CD4-positive, alpha-beta memory T cell (primary cell): ENCODE measurements around the gene PTGER1. TPM values are rescaled to one million over a fixed set of nuclear protein-coding genes. Genes with fewer than 3 reads are reported as not detected.

Experiments used
- CTCF ChIA-PET: fragments of 350-600 bp; sonication (Branson Sonifier 250); formaldehyde crosslinking; loops from one replicate; lab custom pipeline; 2021; ENCODE audit warnings: inconsistent platforms; ENCODE audit not compliant: partially characterized antibody; lab: Charles Lee
- POLR2A ChIA-PET: fragments of 350-600 bp; sonication (Branson Sonifier 250); formaldehyde crosslinking; loops from one replicate; lab custom pipeline; 2021; ENCODE audit not compliant: partially characterized antibody; lab: Charles Lee
- DNase-seq, 5 donors: peaks; one replicate each; pipeline versions ENCODE4 v3.0.0 to v3.0.0-alpha.2; 2020 to 2022; ENCODE audit warnings: mixed read lengths in 1 of 5
- H3K27ac ChIP-seq: one replicate; pipeline ENCODE4 v1.7.0; 2013; ENCODE audit warnings: low read depth, low read length
- H3K27me3 ChIP-seq: 2 replicates; pipeline ENCODE4 v1.7.0; 2013; ENCODE audit warnings: mild to moderate bottlenecking, low read length, moderate library complexity; ENCODE audit not compliant: insufficient read depth
- H3K36me3 ChIP-seq: 2 replicates; pipeline ENCODE4 v1.7.0; 2013; ENCODE audit warnings: mild to moderate bottlenecking, low read length, moderate library complexity; ENCODE audit not compliant: insufficient read depth
- H3K4me1 ChIP-seq: 2 replicates; pipeline ENCODE4 v1.7.0; 2013; ENCODE audit warnings: mild to moderate bottlenecking, low read length, moderate library complexity; ENCODE audit not compliant: insufficient read depth
- H3K4me3 ChIP-seq, 2 donors: one replicate each; pipeline ENCODE4 v1.7.0; 2013; ENCODE audit warnings: low read length in 2 of 2, mild to moderate bottlenecking in 1 of 2
- H3K9me3 ChIP-seq, 2 donors: one replicate each; pipeline ENCODE4 v1.7.0; 2013; ENCODE audit warnings: low read length in 2 of 2, control low read depth in 1 of 2; ENCODE audit not compliant: control insufficient read depth in 1 of 2
- H3K27ac Mint-ChIP-seq, 7 donors: one replicate each; pipeline ENCODE4 v1.8.0; 2020 to 2021; ENCODE audit warnings: mixed read lengths in 7 of 7, mild to moderate bottlenecking in 6 of 7, inconsistent platforms in 3 of 7, moderate library complexity in 3 of 7
- H3K27me3 Mint-ChIP-seq, 2 donors: one replicate each; pipeline ENCODE4 v1.8.0; 2020 to 2021; ENCODE audit warnings: mixed read lengths in 2 of 2
- H3K36me3 Mint-ChIP-seq, 2 donors: one replicate each; pipeline ENCODE4 v1.8.0; 2020 to 2021; ENCODE audit warnings: mixed read lengths in 2 of 2, inconsistent platforms in 1 of 2, mild to moderate bottlenecking in 1 of 2
- H3K4me1 Mint-ChIP-seq, 4 donors: one replicate each; pipeline ENCODE4 v1.8.0; 2020 to 2021; ENCODE audit warnings: mixed read lengths in 4 of 4, mild to moderate bottlenecking in 1 of 4
- H3K4me3 Mint-ChIP-seq, 8 donors: one replicate each; pipeline ENCODE4 v1.8.0; 2020 to 2021; ENCODE audit warnings: mixed read lengths in 8 of 8, mild to moderate bottlenecking in 7 of 8, moderate library complexity in 6 of 8, inconsistent platforms in 3 of 8
- H3K9me3 Mint-ChIP-seq, 8 donors: one replicate each; pipeline ENCODE4 v1.8.0; 2020 to 2021; ENCODE audit warnings: mixed read lengths in 8 of 8, mild to moderate bottlenecking in 5 of 8, inconsistent platforms in 3 of 8, moderate library complexity in 1 of 8
- intact Hi-C: fragments of 100-400 bp; cut with micrococcal nuclease; formaldehyde crosslinking; loops from one replicate; pipeline ENCODE4 v1.15.1; 2023
- polyA plus RNA-seq, 2 donors: library from polyadenylated mRNA; unstranded; fragments of 300-500 nt; fragmentation: Illumina TruSeq; gene quantifications; one replicate each; pipeline ENCODE4 v1.2.3, GENCODE V29; 2021
- total RNA-seq, 2 experiments: library from RNA; stranded (reverse); gene quantifications; one replicate each; pipeline ENCODE4 v1.2.3, GENCODE V29; 2021

PTGER1 gene
- total and polyA plus RNA-seq, 4 experiments from 2014 or later, result not detected

GRCh38 chr19:14472202-14472938 is 2.8 kb downstream of the PTGER1 start:
- H3K27me3 ChIP-seq, result peaks cover 14% of the 10 kb centered on the region
- peak; percentile 78 to 84 (median 79) for DNase-seq
- CTCF ChIA-PET, result interaction anchor here (0.7 to 2.6 kb wide), 21 partner anchors 8 to 593 kb away, joined by 3 to 28 read pairs (median 4); partner anchors contain the start of genes ADGRE5, ASF1B, DDX39A and PKN1
- H3K4me3 Mint-ChIP-seq, result peak overlapping the region in 7 of 8 donors; percentile 25 to 76 (median 61)
- no peak overlapping the region for H3K27ac Mint-ChIP-seq
- H3K4me1 ChIP-seq, result peaks cover 36% of the 10 kb centered on the region
- intact Hi-C loops, result loop anchor here (1.0 to 5.0 kb wide), 3 partner anchors 40 to 111 kb away; partner anchors contain the start of gene DDX39A
- H3K27ac ChIP-seq, result no peak overlapping the region
- H3K4me1 Mint-ChIP-seq, result peaks cover 14 to 35% (median 25%) of the 10 kb centered on the region in 4 donors
- H3K4me3 ChIP-seq, result peak overlapping the region in 1 of 2 donors; percentile 19
- peaks cover 7 to 20% of the 10 kb centered on the region in 2 donors for H3K27me3 Mint-ChIP-seq
- no peaks in the 10 kb centered on the region for H3K9me3 ChIP-seq
- POLR2A ChIA-PET, result interaction anchor here (0.8 to 2.6 kb wide), 13 partner anchors 8 to 443 kb away, joined by 3 to 17 read pairs (median 5); partner anchors contain the start of genes ADGRE5, ASF1B, DDX39A and DNAJB1
- peaks cover 21 to 33% of the 10 kb centered on the region in 2 donors for H3K36me3 Mint-ChIP-seq
- peaks cover 24% of the 10 kb centered on the region for H3K36me3 ChIP-seq
- H3K9me3 Mint-ChIP-seq, result no peaks in the 10 kb centered on the region

GRCh38 chr19:14471436-14472187 is 3.5 kb downstream of the PTGER1 start:
- Histone ChIP-seq H3K36me3 (peaks cover 28% of the 10 kb centered on the region), H3K9me3 (no peaks in the 10 kb centered on the region), H3K4me1 (peaks cover 36% of the 10 kb centered on the region), H3K27ac (no peak overlapping the region), H3K27me3 (peaks cover 14% of the 10 kb centered on the region), H3K4me3 (no peak overlapping the region)
- POLR2A ChIA-PET, result interaction anchor here (0.9 to 2.6 kb wide), 9 partner anchors 9 to 58 kb away, joined by 3 to 17 read pairs (median 6); partner anchors contain the start of genes DDX39A, DNAJB1, PKN1 and TECR
- CTCF ChIA-PET, result interaction anchor here (1.0 to 2.6 kb wide), 16 partner anchors 9 to 592 kb away, joined by 3 to 28 read pairs (median 4); partner anchors contain the start of genes ASF1B, DDX39A and PKN1
- Mint-ChIP-seq H3K9me3 (no peaks in the 10 kb centered on the region), H3K4me1 (peaks cover 13 to 33% (median 23%) of the 10 kb centered on the region in 4 donors), H3K4me3 (peak overlapping the region in 2 of 8 donors; percentile 41 to 52), H3K27ac (no peak overlapping the region), H3K27me3 (peaks cover 7 to 19% of the 10 kb centered on the region in 2 donors), H3K36me3 (peaks cover 18 to 31% of the 10 kb centered on the region in 2 donors)
- DNase-seq, result no peak
- intact Hi-C loops, result loop anchor here (1.0 to 5.0 kb wide), 3 partner anchors 39 to 110 kb away; partner anchors contain the start of gene DDX39A

DNA sequence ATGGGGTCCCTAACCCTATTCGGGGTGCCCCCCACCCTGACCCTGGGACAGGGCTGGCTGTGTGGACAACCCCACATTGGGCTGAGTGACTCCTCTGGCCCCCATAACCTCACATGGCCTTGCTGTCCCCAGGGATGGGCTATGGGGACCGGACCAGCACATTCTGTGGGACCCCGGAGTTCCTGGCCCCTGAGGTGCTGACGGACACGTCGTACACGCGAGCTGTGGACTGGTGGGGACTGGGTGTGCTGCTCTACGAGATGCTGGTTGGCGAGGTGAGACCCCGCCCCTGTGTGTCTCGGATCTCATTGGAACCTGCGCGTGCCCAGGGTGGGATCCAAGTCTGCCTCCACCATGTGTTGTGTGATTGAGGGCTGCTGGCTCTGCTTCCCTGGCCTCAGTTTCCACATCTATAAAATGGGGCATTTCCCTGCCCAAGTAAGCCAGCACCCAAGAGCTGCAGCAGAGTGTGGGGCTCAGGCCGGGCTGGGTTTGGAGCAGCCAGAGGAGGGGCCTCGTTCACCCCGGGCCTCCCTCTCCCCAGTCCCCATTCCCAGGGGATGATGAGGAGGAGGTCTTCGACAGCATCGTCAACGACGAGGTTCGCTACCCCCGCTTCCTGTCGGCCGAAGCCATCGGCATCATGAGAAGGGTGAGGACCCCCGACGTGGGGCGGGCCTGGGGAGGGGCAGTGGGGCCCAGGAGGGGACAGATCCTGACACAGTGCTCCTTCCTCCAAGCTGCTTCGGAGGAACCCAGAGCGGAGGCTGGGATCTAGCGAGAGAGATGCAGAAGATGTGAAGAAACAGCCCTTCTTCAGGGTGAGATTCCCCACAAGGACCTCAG is 4.9 kb downstream of the PTGER1 start:
- DNase-seq, result no peak
- Histone ChIP-seq H3K27me3 (peaks cover 14% of the 10 kb centered on the region), H3K36me3 (peaks cover 34% of the 10 kb centered on the region), H3K4me1 (peaks cover 26% of the 10 kb centered on the region), H3K9me3 (no peaks in the 10 kb centered on the region), H3K4me3 (no peak overlapping the region), H3K27ac (no peak overlapping the region)
- H3K27ac Mint-ChIP-seq, result no peak overlapping the region
- H3K4me3 Mint-ChIP-seq, result peak overlapping the region in 1 of 8 donors; percentile 42
- H3K4me1 Mint-ChIP-seq, result peaks cover 9 to 20% (median 14%) of the 10 kb centered on the region in 4 donors
- no peaks in the 10 kb centered on the region for H3K9me3 Mint-ChIP-seq
- peaks cover 7 to 13% of the 10 kb centered on the region in 2 donors for H3K27me3 Mint-ChIP-seq
- H3K36me3 Mint-ChIP-seq, result peaks cover 15 to 34% of the 10 kb centered on the region in 2 donors
- intact Hi-C loops, result loop anchor here (5.0 kb wide), 1 partner anchor 53 kb away; the partner anchor contains the start of gene DDX39A
- ChIA-PET CTCF (interaction anchor here (0.6 to 1.1 kb wide), 2 partner anchors 86 to 108 kb away, joined by 3 read pairs; no protein-coding TSS in a partner anchor), POLR2A (no interaction called here)

GRCh38 chr19:14467816-14468215 is 7.3 kb downstream of the PTGER1 start:
- no peak overlapping the region for H3K4me3 ChIP-seq
- no peaks in the 10 kb centered on the region for H3K9me3 ChIP-seq
- H3K27ac ChIP-seq, result no peak overlapping the region
- H3K27me3 ChIP-seq, result peaks cover 2% of the 10 kb centered on the region
- H3K36me3 ChIP-seq, result peaks cover 52% of the 10 kb centered on the region
- DNase-seq, result no peak
- H3K27ac Mint-ChIP-seq, result peak overlapping the region in 1 of 7 donors; percentile 53
- peaks cover 12% of the 10 kb centered on the region for H3K4me1 ChIP-seq
- peaks cover 0 to 7% (median 4%) of the 10 kb centered on the region in 4 donors for H3K4me1 Mint-ChIP-seq
- H3K27me3 Mint-ChIP-seq, result peaks cover under 1 to 3% of the 10 kb centered on the region in 2 donors
- H3K36me3 Mint-ChIP-seq, result peaks cover 22 to 53% of the 10 kb centered on the region in 2 donors
- ChIA-PET CTCF (interaction anchor here (0.8 to 2.8 kb wide), 7 partner anchors 8 to 331 kb away, joined by 3 to 23 read pairs (median 4); partner anchors contain the start of gene ASF1B), POLR2A (no interaction called here)
- intact Hi-C loops, result no loop called here
- no peak overlapping the region for H3K4me3 Mint-ChIP-seq
- no peaks in the 10 kb centered on the region for H3K9me3 Mint-ChIP-seq

GRCh38 chr19:14467391-14467790 is 7.8 kb downstream of the PTGER1 start:
- intact Hi-C loops, result no loop called here
- Mint-ChIP-seq H3K9me3 (no peaks in the 10 kb centered on the region), H3K4me1 (peaks cover 0 to 5% (median 1%) of the 10 kb centered on the region in 4 donors), H3K4me3 (no peak overlapping the region), H3K27me3 (no peaks in the 10 kb centered on the region), H3K36me3 (peaks cover 26 to 57% of the 10 kb centered on the region in 2 donors), H3K27ac (no peak overlapping the region)
- ChIA-PET CTCF (interaction anchor here (1.2 to 2.8 kb wide), 4 partner anchors 12 to 331 kb away, joined by 3 to 23 read pairs (median 6); partner anchors contain the start of gene ASF1B), POLR2A (no interaction called here)
- DNase-seq, result no peak
- Histone ChIP-seq H3K36me3 (peaks cover 52% of the 10 kb centered on the region), H3K9me3 (no peaks in the 10 kb centered on the region), H3K27me3 (no peaks in the 10 kb centered on the region), H3K4me1 (peaks cover 7% of the 10 kb centered on the region), H3K4me3 (no peak overlapping the region), H3K27ac (no peak overlapping the region)

DNA sequence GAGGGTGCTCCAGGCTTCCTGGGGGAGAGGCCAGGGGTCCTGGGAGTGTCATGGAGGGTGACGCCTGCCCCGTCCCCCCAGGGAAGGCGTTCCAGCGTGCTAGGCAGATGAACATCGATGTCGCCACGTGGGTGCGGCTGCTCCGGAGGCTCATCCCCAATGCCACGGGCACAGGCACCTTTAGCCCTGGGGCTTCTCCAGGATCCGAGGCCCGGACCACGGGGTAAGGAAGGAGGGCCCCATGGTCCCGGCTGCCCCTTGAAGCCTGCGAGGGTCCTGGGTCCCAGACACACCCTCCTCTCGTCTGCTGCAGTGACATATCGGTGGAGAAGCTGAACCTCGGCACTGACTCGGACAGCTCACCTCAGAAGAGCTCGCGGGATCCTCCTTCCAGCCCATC is 11.4 kb downstream of the PTGER1 start:
- Histone ChIP-seq H3K27me3 (no peaks in the 10 kb centered on the region), H3K9me3 (no peaks in the 10 kb centered on the region), H3K36me3 (peaks cover 49% of the 10 kb centered on the region), H3K27ac (no peak overlapping the region), H3K4me1 (no peaks in the 10 kb centered on the region), H3K4me3 (no peak overlapping the region)
- Mint-ChIP-seq H3K4me3 (no peak overlapping the region), H3K4me1 (peaks cover 0 to 7% (median 2%) of the 10 kb centered on the region in 4 donors), H3K9me3 (peaks cover 0 to 1% (median 0%) of the 10 kb centered on the region in 8 donors), H3K27me3 (no peaks in the 10 kb centered on the region), H3K27ac (no peak overlapping the region), H3K36me3 (peaks cover 39 to 63% of the 10 kb centered on the region in 2 donors)
- intact Hi-C loops, result no loop called here
- no peak for DNase-seq
- POLR2A ChIA-PET, result no interaction called here
- CTCF ChIA-PET, result interaction anchor here (2.0 kb wide), 1 partner anchor 8 kb away, joined by 6 read pairs; no protein-coding TSS in a partner anchor
